ENCODE results near the gene VPS36. TPM values are rescaled to one million over a fixed set of nuclear protein-coding genes. Genes with fewer than 3 reads are reported as not detected.
A peak's percentile ranks its signal among the peaks of the same experiment; 100 is the strongest.
"Not testable (repeated sequence)": the region's sequence is repeated elsewhere in the genome, so short reads cannot be mapped to it uniquely, and the experiment has no call there.

Gene VPS36
- total RNA-seq, 2 experiments from 2014 or later: 42.5 to 46.7 TPM

- CTCF ChIA-PET: no interaction called here
- no peak for ATAC-seq
- H3K36me3 Mint-ChIP-seq: peaks cover 32% of the 10 kb centered on the region
These were observed 36.4 kb downstream of the VPS36 start for GRCh38 chr13:52414051-52414450.

GRCh38 chr13:52412128-52412527, 38.3 kb downstream of the VPS36 start:
- peaks cover 2% of the 10 kb centered on the region for H3K4me1 Mint-ChIP-seq
- H3K36me3 Mint-ChIP-seq: peaks cover 27% of the 10 kb centered on the region
- CTCF ChIA-PET: interaction anchor here (2.6 kb wide), 1 partner anchor 39 kb away, joined by 7 read pairs; no protein-coding TSS in a partner anchor
- DNase-seq: no peak
- H3K27ac Mint-ChIP-seq: no peak overlapping the region
- ATAC-seq: no peak
- no peak overlapping the region for H3K4me3 Mint-ChIP-seq
- no peaks in the 10 kb centered on the region for H3K27me3 Mint-ChIP-seq
- H3K9me3 Mint-ChIP-seq (ENCODE audit: low read depth): no peaks in the 10 kb centered on the region

More at GRCh38 chr13:52414051-52414450, 36.4 kb downstream of the VPS36 start:
- peaks cover 2% of the 10 kb centered on the region for H3K4me1 Mint-ChIP-seq
- H3K27me3 Mint-ChIP-seq: no peaks in the 10 kb centered on the region
- H3K9me3 Mint-ChIP-seq (ENCODE audit: low read depth): no peaks in the 10 kb centered on the region
- H3K27ac Mint-ChIP-seq: no peak overlapping the region
- no peak for DNase-seq
- H3K4me3 Mint-ChIP-seq: no peak overlapping the region

- peaks cover 31% of the 10 kb centered on the region for H3K36me3 Mint-ChIP-seq
- peaks cover 2% of the 10 kb centered on the region for H3K27me3 Mint-ChIP-seq
- no peak overlapping the region for H3K4me3 Mint-ChIP-seq
- peak overlapping the region; percentile 4 for H3K27ac Mint-ChIP-seq
- no peak for DNase-seq
- H3K4me1 Mint-ChIP-seq: peaks cover 3% of the 10 kb centered on the region
- ATAC-seq: peak; percentile 27
- H3K9me3 Mint-ChIP-seq (ENCODE audit: low read depth): no peaks in the 10 kb centered on the region
- CTCF ChIA-PET: interaction anchor here (2.6 kb wide), 1 partner anchor 39 kb away, joined by 7 read pairs; no protein-coding TSS in a partner anchor
These were observed 38.8 kb downstream of the VPS36 start for GRCh38 chr13:52411629-52412028.

- H3K27ac Mint-ChIP-seq; DNase-seq; H3K9me3 Mint-ChIP-seq (ENCODE audit: low read depth); H3K4me3 Mint-ChIP-seq; ATAC-seq; CTCF ChIA-PET: not testable (repeated sequence)
- Mint-ChIP-seq H3K27me3 (peaks cover 23% of the 10 kb centered on the region), H3K36me3 (peaks cover 13% of the 10 kb centered on the region), H3K4me1 (peaks cover 22% of the 10 kb centered on the region)
These were observed 42.3 kb downstream of the VPS36 start for GRCh38 chr13:52408071-52408658.

- H3K4me3 Mint-ChIP-seq; CTCF ChIA-PET; ATAC-seq; H3K9me3 Mint-ChIP-seq (ENCODE audit: low read depth); DNase-seq; H3K27ac Mint-ChIP-seq: not testable (repeated sequence)
- Mint-ChIP-seq H3K4me1 (peaks cover 22% of the 10 kb centered on the region), H3K27me3 (peaks cover 30% of the 10 kb centered on the region), H3K36me3 (peaks cover 13% of the 10 kb centered on the region)
These were observed 43.0 kb downstream of the VPS36 start for GRCh38 chr13:52407436-52407835.

- peak overlapping the region; percentile 42 for H3K4me3 Mint-ChIP-seq
- CTCF ChIA-PET: no interaction called here
These were observed 43.8 kb downstream of the VPS36 start for GRCh38 chr13:52406629-52407028.

GRCh38 chr13:52405767-52406494, 44.5 kb downstream of the VPS36 start, which contains the start of gene THSD1:
TSS of gene THSD1 (minus strand) at chr13:52406172. CDS start at chr13:52402600, 3,572 bp downstream.
- peak; percentile 70 for ATAC-seq
- peaks cover 36% of the 10 kb centered on the region for H3K27me3 Mint-ChIP-seq
- peak within 1 kb of the TSS; percentile 58 for H3K4me3 Mint-ChIP-seq
- H3K27ac Mint-ChIP-seq: no peak within 1 kb of the TSS
- peaks cover 5% of the 10 kb centered on the region for H3K36me3 Mint-ChIP-seq
- CTCF ChIA-PET: no interaction called here
- peaks cover 19% of the 10 kb centered on the region for H3K4me1 Mint-ChIP-seq
- DNase-seq: peak; percentile 43
- no peaks in the 10 kb centered on the region for H3K9me3 Mint-ChIP-seq (ENCODE audit: low read depth)

More at GRCh38 chr13:52406629-52407028, 43.8 kb downstream of the VPS36 start:
- ATAC-seq: no peak
- H3K9me3 Mint-ChIP-seq (ENCODE audit: low read depth): no peaks in the 10 kb centered on the region
- peaks cover 19% of the 10 kb centered on the region for H3K4me1 Mint-ChIP-seq
- no peak overlapping the region for H3K27ac Mint-ChIP-seq
- H3K27me3 Mint-ChIP-seq: peaks cover 35% of the 10 kb centered on the region
- peaks cover 8% of the 10 kb centered on the region for H3K36me3 Mint-ChIP-seq
- DNase-seq: no peak

- peak overlapping the region; percentile 58 for H3K4me3 Mint-ChIP-seq
- CTCF ChIA-PET: interaction anchor here (2.5 kb wide), 1 partner anchor 46 kb away, joined by 7 read pairs; the partner anchor contains the start of gene VPS36
These were observed 45.1 kb downstream of the VPS36 start for GRCh38 chr13:52405369-52405766.

GRCh38 chr13:52399708-52400107, 50.7 kb downstream of the VPS36 start:
- peaks cover 8% of the 10 kb centered on the region for H3K4me1 Mint-ChIP-seq
- no peak overlapping the region for H3K4me3 Mint-ChIP-seq
- H3K9me3 Mint-ChIP-seq (ENCODE audit: low read depth): no peaks in the 10 kb centered on the region
- H3K36me3 Mint-ChIP-seq: no peaks in the 10 kb centered on the region
- H3K27me3 Mint-ChIP-seq: peaks cover 23% of the 10 kb centered on the region
- DNase-seq (no peak), ATAC-seq (no peak)
- no peak overlapping the region for H3K27ac Mint-ChIP-seq
- CTCF ChIA-PET: no interaction called here

More at GRCh38 chr13:52405369-52405766, 45.1 kb downstream of the VPS36 start:
- peaks cover 5% of the 10 kb centered on the region for H3K36me3 Mint-ChIP-seq
- H3K27ac Mint-ChIP-seq: no peak overlapping the region
- H3K27me3 Mint-ChIP-seq: peaks cover 36% of the 10 kb centered on the region
- no peak for ATAC-seq
- H3K4me1 Mint-ChIP-seq: peaks cover 19% of the 10 kb centered on the region
- no peaks in the 10 kb centered on the region for H3K9me3 Mint-ChIP-seq (ENCODE audit: low read depth)
- DNase-seq: no peak

- CTCF ChIA-PET: no interaction called here
- Mint-ChIP-seq H3K4me1 (peaks cover under 1% of the 10 kb centered on the region), H3K9me3 (ENCODE audit: low read depth) (no peaks in the 10 kb centered on the region), H3K27ac (no peak overlapping the region), H3K4me3 (no peak overlapping the region), H3K36me3 (no peaks in the 10 kb centered on the region), H3K27me3 (peaks cover 16% of the 10 kb centered on the region)
- DNase-seq (no peak), ATAC-seq (no peak)
These were observed 51.4 kb downstream of the VPS36 start for GRCh38 chr13:52399046-52399445.

- CTCF ChIA-PET: no interaction called here
- no peak overlapping the region for H3K27ac Mint-ChIP-seq
- peaks cover 3% of the 10 kb centered on the region for H3K27me3 Mint-ChIP-seq
- H3K4me1 Mint-ChIP-seq: no peaks in the 10 kb centered on the region
- DNase-seq (no peak), ATAC-seq (no peak)
- no peaks in the 10 kb centered on the region for H3K36me3 Mint-ChIP-seq
- H3K9me3 Mint-ChIP-seq (ENCODE audit: low read depth): no peaks in the 10 kb centered on the region
- no peak overlapping the region for H3K4me3 Mint-ChIP-seq
These were observed 54.7 kb downstream of the VPS36 start for GRCh38 chr13:52395704-52396103.

- H3K4me1 Mint-ChIP-seq: no peaks in the 10 kb centered on the region
- H3K27me3 Mint-ChIP-seq: peaks cover 3% of the 10 kb centered on the region
- H3K36me3 Mint-ChIP-seq: no peaks in the 10 kb centered on the region
- no peaks in the 10 kb centered on the region for H3K9me3 Mint-ChIP-seq (ENCODE audit: low read depth)
- ATAC-seq (no peak), DNase-seq (no peak)
- H3K27ac Mint-ChIP-seq: no peak overlapping the region
- CTCF ChIA-PET: interaction anchor here (0.7 kb wide), 1 partner anchor 201 kb away, joined by 3 read pairs; no protein-coding TSS in a partner anchor
- H3K4me3 Mint-ChIP-seq: no peak overlapping the region
These were observed 55.8 kb downstream of the VPS36 start for GRCh38 chr13:52394586-52394985.

- no peaks in the 10 kb centered on the region for H3K4me1 Mint-ChIP-seq
- H3K4me3 Mint-ChIP-seq: no peak overlapping the region
- peaks cover 3% of the 10 kb centered on the region for H3K27me3 Mint-ChIP-seq
- no peak overlapping the region for H3K27ac Mint-ChIP-seq
- DNase-seq: no peak
- H3K36me3 Mint-ChIP-seq: no peaks in the 10 kb centered on the region
- CTCF ChIA-PET: interaction anchor here (1.5 kb wide), 1 partner anchor 50 kb away, joined by 3 read pairs; no protein-coding TSS in a partner anchor
- H3K9me3 Mint-ChIP-seq (ENCODE audit: low read depth): no peaks in the 10 kb centered on the region
- no peak for ATAC-seq
These were observed 56.7 kb downstream of the VPS36 start for GRCh38 chr13:52393572-52394357.
